ENCODE data around the gene GAS2L1.
A peak's percentile ranks its signal among the peaks of the same experiment; 100 is the strongest.

GAS2L1 gene

GRCh38 chr22:29302681-29303465, 3.6 kb upstream of the GAS2L1 start:
- TF ChIP-seq CTCF (IDR thresholded peaks at IDR 0.05): no peak

GRCh38 chr22:29305836-29306174, 645 bp upstream of the GAS2L1 start:
- Histone ChIP-seq H3K4me1 (ENCODE audit: control insufficient read depth in 1 of 2, insufficient read depth in 1 of 2, low read depth in 1 of 2, low read length in 1 of 2) (peaks cover 4 to 14% of the 10 kb centered on the region in 2 experiments), H3K4me3 (ENCODE audit: low read depth in 1 of 2, low read length in 1 of 2) (peak overlapping the region in 1 of 2 experiments; percentile 35), H3K36me3 (peaks cover 15% of the 10 kb centered on the region), H3K9me3 (no peaks in the 10 kb centered on the region), H3K27me3 (peaks cover 68% of the 10 kb centered on the region), H3K27ac (no peak overlapping the region)
- TF ChIP-seq CTCF (IDR thresholded peaks at IDR 0.05): no peak

More at GRCh38 chr22:29302681-29303465, 3.6 kb upstream of the GAS2L1 start:
- H3K4me3 ChIP-seq (ENCODE audit: low read depth in 1 of 2, low read length in 1 of 2): no peak overlapping the region
- H3K4me1 ChIP-seq (ENCODE audit: control insufficient read depth in 1 of 2, insufficient read depth in 1 of 2, low read depth in 1 of 2, low read length in 1 of 2): peaks cover 4 to 14% of the 10 kb centered on the region in 2 experiments
- H3K9me3 ChIP-seq: no peaks in the 10 kb centered on the region
- H3K36me3 ChIP-seq: peaks cover 44% of the 10 kb centered on the region
- H3K27me3 ChIP-seq: peaks cover 41% of the 10 kb centered on the region
- H3K27ac ChIP-seq: no peak overlapping the region

- H3K4me1 ChIP-seq (ENCODE audit: control insufficient read depth in 1 of 2, insufficient read depth in 1 of 2, low read depth in 1 of 2, low read length in 1 of 2): peaks cover 6 to 14% of the 10 kb centered on the region in 2 experiments
- no peak for TF ChIP-seq CTCF (IDR thresholded peaks at IDR 0.05)
- H3K36me3 ChIP-seq: peaks cover 3% of the 10 kb centered on the region
- no peak overlapping the region for H3K27ac ChIP-seq
- H3K9me3 ChIP-seq: no peaks in the 10 kb centered on the region
- H3K27me3 ChIP-seq: peaks cover 80% of the 10 kb centered on the region
- peak overlapping the region; percentile 15 to 35 for H3K4me3 ChIP-seq (ENCODE audit: low read depth in 1 of 2, low read length in 1 of 2)
Observed at GRCh38 chr22:29306835-29307595, 565 bp downstream of the GAS2L1 start.

- Histone ChIP-seq H3K27ac (no peak overlapping the region), H3K9me3 (no peaks in the 10 kb centered on the region), H3K4me3 (ENCODE audit: low read depth in 1 of 2, low read length in 1 of 2) (no peak overlapping the region), H3K4me1 (ENCODE audit: control insufficient read depth in 1 of 2, insufficient read depth in 1 of 2, low read depth in 1 of 2, low read length in 1 of 2) (peaks cover 6 to 14% of the 10 kb centered on the region in 2 experiments), H3K36me3 (no peaks in the 10 kb centered on the region), H3K27me3 (peaks cover 87% of the 10 kb centered on the region)
- no peak for TF ChIP-seq CTCF (IDR thresholded peaks at IDR 0.05)
Observed at GRCh38 chr22:29307596-29308147, 1.2 kb downstream of the GAS2L1 start.

GRCh38 chr22:29308148-29308790, 1.8 kb downstream of the GAS2L1 start:
- TF ChIP-seq CTCF (IDR thresholded peaks at IDR 0.05): no peak
- H3K36me3 ChIP-seq: no peaks in the 10 kb centered on the region
- peaks cover 6 to 14% of the 10 kb centered on the region in 2 experiments for H3K4me1 ChIP-seq (ENCODE audit: control insufficient read depth in 1 of 2, insufficient read depth in 1 of 2, low read depth in 1 of 2, low read length in 1 of 2)
- H3K9me3 ChIP-seq: no peaks in the 10 kb centered on the region
- no peak overlapping the region for H3K4me3 ChIP-seq (ENCODE audit: low read depth in 1 of 2, low read length in 1 of 2)
- no peak overlapping the region for H3K27ac ChIP-seq
- peaks cover 93% of the 10 kb centered on the region for H3K27me3 ChIP-seq
